GM18909 (cell line): ENCODE data around the gene TMEM132E.
"Not testable (repeated sequence)": the region's sequence is repeated elsewhere in the genome, so short reads cannot be mapped to it uniquely, and the experiment has no call there.

Source experiments
- ATAC-seq: cut with Tn5 transposase; IDR thresholded peaks from one replicate; pipeline ENCODE4 v1.9.1; 2021; ENCODE audit warnings: mild to moderate bottlenecking; ENCODE audit not compliant: unreplicated experiment, poor library complexity

TMEM132E gene, protein sequence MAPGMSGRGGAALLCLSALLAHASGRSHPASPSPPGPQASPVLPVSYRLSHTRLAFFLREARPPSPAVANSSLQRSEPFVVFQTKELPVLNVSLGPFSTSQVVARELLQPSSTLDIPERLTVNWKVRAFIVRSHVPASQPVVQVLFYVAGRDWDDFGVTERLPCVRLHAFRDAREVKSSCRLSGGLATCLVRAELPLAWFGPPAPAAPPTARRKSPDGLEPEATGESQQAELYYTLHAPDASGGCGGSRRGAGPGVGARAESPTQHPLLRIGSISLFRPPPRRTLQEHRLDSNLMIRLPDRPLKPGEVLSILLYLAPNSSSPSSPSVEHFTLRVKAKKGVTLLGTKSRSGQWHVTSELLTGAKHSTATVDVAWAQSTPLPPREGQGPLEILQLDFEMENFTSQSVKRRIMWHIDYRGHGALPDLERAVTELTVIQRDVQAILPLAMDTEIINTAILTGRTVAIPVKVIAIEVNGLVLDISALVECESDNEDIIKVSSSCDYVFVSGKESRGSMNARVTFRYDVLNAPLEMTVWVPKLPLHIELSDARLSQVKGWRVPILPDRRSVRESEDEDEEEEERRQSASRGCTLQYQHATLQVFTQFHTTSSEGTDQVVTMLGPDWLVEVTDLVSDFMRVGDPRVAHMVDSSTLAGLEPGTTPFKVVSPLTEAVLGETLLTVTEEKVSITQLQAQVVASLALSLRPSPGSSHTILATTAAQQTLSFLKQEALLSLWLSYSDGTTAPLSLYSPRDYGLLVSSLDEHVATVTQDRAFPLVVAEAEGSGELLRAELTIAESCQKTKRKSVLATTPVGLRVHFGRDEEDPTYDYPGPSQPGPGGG (N-terminal part only)

DNA sequence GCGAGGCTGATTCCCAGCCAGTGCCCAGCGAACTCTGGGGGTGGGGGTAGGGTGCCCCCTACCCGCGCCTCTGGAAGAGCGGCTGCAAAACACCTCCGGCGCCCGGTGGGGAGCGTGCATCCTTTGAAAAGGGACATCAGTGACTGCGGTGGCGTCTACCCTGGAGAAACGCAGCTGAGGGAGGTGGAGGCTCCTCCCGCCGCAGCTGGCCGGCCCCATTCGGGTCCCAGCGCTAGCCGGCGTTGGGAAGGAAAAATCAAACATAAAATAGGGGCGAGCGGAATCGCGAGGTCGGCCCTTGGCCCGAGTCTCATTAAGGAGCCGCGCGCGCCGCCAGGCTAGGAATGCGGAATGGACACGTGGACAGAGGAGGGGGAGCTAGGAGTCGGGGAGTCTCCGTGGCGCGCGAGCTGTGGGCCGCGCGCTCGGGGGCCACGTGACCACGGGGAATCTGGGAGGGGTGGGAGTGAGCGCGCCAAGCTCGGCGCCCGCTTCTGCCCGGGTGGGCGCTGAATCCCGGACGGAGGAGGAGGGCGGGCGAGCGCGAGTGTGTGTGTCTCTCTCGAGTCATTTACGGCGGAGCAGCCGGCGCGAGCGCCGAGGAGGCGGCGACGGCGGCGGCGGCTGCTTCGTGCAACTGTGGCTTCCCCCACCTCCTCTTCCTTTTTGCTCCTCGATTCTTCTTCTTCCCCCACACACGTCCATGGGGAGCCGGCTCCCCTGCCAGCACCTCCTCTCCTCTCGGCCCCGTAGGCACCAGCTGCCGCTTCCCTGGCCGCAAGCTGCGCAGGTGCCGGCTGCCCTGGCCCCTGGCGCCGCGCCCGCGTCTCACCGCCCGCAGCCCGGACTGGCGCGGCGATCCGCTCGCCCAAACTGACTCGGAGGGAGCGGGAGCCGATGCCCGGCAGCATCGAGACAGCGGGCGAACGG is at the start of gene TMEM132E:
TMEM132E (plus strand) TSS at position 566 of the 930 bp plus-strand sequence. CDS start 1,495 bp downstream, outside the sequence.
- ATAC-seq = no peak

DNA sequence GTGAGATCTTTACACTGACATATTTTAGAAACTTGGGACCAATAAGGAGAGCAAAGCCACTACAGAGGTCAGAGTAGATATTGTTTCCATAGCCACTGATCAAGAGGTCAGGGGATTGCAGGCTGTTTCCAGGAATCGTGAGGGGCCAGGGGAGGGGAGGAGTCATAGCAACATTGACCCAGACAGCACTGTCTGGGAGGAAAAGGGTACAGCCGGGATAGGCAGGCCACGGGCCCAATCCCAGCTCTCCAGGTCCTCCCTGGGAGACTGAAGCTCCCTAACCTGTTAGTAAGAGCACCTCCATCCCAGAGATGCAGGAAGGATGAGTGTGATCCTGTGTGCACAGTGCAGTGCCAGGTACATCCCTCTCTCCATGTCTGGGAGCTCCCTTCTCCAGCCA is 48.5 kb upstream of the TMEM132E start:
- ATAC-seq = no peak

DNA sequence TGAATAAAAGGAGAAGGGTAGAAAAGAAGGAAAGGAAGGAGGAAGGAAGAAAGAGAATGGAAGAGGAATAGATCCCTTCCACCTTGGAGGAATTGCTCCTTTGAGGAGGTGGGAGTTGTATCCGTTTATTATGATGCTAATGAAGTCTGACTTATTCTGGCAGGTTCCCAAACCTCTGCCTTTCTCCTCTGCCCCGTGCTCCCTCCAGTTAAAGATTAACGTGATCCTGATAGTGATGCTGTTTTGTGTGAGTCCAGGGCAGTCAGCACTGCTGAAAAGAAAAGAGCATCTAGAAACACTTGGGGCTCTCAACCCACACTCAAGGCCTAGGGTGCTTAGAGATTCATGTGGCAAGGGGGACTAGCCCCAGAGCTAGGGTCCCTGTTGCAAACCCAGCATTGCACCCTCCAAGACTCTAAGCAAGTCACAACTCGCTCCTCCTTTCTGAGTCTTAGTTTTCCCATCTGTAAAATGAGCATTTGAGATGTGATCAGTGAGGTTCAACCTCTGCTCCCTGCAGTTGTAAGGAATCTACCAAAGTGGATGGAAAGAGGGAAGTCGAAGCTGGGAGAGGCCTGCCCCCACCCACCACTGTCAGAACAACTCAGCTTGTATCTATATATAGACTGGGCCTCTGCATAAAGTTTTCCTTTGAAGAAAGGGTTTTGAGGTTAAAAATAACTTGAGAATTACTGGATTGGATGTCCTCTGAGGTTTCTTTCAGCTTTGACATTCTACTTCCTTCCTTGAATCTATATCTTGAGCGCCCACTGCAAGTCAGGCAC is 46.9 kb upstream of the TMEM132E start:
- ATAC-seq = no peak

DNA sequence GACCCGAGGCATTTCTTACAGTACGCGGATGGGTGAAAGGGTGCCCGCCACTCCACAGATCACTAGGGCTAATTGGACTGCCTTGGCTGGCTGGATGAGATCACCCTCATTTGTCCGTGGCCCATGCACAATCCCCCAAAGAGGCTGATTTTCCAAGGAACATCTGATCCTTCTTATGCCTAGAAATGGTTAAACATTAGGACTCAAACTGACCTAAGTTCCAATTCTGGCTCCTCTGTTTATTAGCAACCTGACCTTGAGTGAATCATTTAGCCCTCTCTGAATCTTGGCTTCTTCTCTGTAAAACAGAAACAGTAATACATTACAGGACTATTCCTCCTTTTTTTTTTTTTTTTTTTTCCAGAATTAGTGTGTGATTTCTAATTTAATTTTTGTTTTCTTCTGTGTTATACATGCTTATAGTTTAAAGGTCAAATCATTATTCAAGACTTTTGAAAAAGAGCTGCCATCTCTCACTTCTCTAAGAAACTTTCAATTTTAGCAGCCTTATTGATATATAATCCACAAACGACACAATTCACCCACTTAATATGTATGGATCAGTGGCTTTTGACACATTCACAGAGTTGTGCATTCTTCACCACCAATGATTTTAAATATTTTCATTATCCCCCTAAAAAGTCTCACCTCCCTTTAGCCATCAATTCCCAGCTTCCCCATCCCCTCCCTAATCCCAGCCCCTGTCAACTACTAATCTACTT is 45.4 kb upstream of the TMEM132E start:
- ATAC-seq = no peak

DNA sequence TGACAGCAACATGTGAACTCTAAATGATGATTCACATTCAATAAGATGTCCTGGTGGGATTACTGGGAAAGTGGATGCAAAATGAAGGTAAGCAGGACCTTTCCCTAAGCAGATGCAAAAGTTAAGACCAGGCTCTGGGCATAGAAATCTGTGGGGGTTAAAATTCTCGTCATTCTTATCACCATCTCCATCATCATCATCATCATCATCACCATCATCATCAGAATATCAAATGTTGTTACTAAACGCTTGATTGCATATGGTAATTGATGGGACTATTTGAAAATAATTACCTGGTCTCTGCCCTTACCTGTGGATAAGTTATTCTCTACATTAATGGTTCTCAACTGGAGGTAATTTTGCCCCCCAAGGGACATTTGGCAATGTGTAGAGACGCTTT is 41.9 kb upstream of the TMEM132E start:
- no peak for ATAC-seq

DNA sequence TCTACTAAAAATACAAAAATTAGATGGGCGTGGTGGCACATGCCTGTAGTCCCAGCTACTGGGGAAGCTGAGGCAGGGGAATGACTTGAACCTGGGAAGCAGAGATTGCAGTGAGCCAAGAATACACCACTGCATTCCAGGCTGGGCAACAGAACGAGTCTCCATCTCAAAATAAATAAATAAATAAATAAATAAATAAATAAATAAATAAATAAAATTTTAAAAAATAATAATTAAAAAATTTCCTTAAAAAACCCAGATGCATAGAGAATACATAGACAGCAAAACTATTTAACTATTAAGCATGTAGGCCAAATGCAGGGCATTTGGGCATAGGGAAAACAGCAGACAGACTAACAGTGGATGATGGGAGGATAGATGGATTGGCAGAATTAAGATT is 40.8 kb upstream of the TMEM132E start:
- ATAC-seq = not testable (repeated sequence)

DNA sequence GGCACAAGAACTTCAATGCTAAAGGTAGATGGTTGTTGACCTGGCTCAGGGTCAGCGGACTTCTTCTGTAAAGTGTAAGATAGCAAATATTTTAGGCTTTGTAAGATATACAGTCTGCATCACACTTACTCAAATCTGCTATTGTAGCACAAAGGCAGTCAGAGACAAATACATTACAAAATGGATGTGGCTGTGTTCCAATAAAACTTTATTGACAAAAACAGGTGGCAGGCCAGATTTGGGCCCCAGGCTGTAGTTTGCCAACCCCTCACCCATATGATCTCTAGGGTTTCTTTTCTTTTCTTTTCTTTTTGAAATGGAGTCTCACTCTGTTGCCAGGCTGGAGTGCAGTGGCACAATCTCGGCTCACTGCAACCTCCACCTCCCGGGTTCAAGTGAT is 39.5 kb upstream of the TMEM132E start:
- no peak for ATAC-seq

DNA sequence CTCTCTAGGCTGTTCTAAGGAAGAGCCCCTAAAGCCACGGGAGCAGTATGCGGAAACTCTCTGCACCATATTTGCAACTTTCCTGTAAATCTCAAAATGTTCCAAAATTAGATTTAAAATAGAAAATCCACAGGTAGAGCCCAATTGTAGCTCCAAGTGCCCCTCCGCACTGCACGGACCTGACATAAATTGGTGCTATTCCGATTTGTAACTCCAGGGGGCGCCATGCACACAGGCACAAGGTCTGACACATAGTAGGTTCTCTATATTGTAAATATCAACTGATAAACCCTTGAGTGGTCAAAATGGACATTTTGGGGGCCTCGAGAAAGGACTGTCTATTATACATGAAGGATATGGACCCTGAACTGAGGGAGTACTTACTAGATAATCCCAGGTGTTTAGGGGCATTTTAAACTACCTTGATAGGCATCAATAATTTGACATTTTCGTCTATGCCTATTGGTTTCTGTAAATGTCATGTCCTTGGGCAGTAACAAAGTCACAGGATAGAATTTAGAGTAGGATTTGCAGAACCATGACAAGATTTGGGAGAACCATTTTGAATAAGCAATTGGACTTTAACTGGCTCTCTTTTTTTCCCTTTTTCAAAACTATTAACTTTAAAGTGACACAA is 36.6 kb upstream of the TMEM132E start:
- no peak for ATAC-seq

DNA sequence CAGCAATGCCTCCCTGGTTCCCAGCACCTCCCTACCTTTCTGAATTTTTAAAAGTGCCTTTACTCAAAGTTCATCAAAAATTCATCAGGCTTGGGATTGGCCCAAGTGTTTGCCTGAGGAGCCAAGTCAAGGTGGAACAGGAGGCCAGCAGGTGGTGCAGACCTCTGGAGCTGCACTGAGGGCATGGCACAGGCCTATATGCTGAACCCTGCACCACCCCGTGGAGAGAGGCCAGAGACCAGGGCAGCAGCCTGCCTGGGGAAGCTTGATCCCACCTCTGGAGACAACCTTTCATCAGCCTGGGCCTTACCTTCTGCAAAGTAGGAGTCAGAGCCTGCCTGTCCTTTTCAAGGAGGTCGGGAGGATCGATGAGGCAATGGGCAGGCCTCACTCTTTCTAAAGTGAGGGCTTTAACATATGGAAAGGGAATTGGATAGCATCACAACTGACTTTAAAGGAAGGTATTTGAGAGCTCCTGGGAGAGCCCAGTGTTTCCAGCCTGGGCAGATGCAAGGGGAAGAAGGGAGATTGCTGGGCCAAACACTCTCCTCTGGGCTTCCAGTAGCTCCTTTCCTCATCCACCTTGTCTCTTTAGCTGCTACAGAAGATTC is 31.8 kb upstream of the TMEM132E start:
- no peak for ATAC-seq

DNA sequence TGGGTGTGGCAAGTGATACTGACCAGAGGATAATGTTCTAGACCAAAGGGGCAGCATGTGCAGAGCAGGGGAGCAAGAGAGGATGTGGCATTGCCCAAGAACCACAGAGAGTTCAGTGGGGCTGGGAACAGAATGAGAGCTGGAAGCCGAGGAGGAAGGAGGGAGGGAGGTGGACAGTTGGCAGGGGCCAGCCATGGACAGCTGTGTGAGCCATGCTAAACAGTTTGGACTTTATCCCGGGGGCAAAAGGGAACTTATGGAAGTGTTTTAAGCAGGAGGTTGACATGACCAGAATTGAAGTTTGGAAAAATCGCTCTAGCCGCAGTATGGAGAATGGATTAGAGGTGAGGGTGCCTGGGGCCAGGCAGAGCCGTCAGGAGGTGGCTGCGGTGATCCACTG is 29.4 kb upstream of the TMEM132E start:
- ATAC-seq = no peak

DNA sequence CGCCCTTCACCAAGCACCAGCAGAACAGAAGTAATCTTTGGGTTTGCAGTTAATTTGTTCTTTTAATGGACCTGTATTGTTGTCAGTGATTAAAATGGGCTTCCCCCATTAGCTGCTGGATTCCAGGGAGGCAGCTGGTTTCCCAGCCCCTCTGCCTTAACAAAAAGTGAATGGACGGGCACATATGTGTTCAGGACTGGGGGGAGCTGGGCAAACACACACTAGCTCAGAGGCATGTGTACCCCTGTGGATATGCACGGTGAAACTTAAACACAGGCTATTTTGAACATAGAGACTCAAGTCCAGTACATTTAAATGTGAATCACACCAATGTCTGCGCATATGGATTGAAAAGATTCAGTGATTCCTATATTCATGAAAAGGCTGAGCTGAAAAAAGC is 25.5 kb upstream of the TMEM132E start:
- no peak for ATAC-seq

DNA sequence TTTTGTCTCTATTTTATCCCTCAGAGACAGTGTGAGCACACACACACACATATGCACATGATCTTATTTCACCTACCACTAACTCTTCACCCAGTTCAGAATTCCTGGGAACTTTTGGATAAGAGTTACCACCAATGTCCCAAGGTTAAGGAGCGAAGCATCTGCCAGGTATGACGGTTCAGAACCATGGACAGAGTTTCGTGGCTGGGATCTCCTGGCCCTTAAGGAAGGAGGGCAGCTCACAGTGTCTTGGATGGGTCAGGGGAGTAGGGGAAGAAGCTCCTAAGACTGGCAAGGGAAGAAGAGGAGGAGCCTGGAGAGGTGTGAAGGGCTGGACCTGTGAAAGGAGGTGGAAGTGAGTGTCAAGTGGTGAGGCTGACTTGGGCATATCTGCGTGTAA is 23.0 kb upstream of the TMEM132E start:
- no peak for ATAC-seq

DNA sequence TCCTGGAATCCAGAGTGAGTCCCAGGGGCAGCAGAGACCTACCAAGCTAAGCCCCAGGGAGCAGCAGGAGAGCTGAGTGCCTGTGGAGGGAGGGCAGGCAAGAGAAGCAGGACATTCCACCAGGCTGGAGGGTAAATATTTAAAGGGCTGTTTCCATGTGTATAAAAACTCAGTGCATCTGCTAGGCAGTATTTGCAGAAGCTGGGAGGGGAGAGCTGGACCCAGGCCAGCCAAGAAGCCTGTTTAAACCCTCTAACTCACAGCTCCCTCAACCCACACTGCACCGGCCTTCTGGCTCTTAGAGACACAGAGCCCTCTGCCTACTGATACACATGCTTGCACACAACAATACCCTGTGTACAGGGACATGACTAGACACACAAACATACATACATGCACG is 22.5 kb upstream of the TMEM132E start:
- no peak for ATAC-seq

DNA sequence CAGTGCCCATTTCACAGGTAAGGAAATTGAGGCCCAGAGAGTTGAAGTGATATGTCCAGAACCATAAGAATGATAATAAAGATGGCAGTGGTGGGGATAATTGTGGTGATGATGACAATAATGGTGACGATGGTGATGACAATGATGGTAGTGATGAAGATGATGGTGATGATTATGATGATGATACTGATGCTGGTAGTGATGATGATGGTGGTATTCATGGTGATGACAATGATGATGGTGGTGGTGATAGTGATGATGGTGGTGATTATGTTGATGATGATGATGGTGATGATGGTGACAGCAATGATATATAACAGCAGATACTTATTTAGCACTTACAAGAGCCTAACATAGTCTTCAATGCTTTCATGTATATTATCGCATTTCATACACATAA is 18.1 kb upstream of the TMEM132E start:
- no peak for ATAC-seq

DNA sequence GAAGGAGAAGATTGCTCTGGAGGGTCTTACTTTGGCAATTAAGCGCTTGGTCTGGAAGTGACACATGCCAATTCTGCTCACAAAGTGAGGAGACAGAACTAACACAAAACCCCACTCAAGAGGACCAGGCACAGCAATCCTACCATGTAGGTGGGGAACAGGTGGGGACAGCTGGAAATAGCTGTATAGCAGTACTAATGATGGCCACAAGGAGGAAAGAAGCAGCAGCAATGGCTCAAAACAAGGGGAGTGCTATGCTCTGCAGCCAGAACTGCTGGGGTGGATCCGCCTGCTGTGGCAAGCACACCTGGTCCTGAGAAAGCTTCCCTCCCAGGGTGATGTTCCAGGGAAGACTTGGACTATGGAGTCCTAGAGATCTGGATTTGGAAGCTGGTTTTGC is 17.0 kb upstream of the TMEM132E start:
- ATAC-seq = no peak

DNA sequence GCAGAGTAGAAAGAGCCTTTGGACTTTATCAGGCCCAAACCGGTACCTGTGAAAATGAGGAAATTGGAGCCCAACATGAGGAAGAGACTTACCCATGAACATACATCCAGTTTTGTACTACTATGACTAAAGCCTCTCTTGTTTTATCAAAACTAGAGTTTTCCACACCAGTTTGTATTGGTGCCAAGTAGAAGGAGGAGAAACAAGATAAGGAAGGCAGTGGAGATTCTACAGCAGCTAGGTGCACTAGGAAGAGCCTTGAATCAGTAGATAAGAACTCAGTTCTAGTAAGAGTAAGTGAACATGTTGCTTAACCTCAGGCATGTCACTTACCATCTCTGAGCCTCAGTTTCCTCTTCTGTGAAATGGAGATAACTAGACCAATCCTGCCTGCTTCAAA is 13.7 kb upstream of the TMEM132E start:
- no peak for ATAC-seq

DNA sequence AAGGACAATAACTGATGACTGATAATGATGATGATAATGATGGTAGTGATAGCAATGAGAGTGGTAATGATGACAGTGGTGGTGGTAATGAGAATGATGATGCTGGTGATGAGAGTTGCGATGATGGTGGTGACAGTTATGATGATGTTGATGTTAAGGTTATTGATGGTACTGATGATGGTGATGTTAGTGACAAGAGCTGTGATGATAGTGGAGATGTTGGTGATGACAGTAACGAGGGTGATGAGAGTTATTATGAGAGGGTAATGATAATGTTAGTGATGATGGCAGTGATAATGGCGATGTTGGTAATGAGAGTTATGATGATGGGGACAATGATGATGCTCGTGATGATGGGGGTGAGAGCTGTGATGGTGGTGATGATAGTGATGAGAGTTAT is 13.2 kb upstream of the TMEM132E start:
- no peak for ATAC-seq

DNA sequence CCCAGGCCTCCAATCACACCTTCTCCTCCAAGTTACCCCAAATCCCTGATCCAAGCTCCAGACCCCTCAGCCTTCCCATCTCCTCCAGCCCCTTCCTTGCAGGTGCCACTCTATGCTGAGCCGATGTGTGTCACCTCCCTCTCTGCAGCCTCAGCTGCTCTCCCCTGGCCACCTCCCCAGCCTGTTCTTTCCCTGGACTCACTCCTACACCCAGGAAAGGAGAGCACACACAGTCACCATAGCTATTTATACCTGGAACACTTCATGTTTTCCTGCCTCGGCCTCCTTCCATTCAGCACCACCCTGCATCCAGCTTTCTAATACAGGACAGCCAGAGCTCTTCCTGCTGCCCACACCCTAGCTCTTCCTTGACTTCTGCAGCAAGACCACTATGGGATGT is 12.5 kb upstream of the TMEM132E start:
- ATAC-seq = no peak
